ENCODE measurements around the gene GSK3A.

Gene GSK3A

GRCh38 chr19:42196011-42197001 lies 46.1 kb downstream of the GSK3A start:
- FAIRE-seq: no peak

DNA sequence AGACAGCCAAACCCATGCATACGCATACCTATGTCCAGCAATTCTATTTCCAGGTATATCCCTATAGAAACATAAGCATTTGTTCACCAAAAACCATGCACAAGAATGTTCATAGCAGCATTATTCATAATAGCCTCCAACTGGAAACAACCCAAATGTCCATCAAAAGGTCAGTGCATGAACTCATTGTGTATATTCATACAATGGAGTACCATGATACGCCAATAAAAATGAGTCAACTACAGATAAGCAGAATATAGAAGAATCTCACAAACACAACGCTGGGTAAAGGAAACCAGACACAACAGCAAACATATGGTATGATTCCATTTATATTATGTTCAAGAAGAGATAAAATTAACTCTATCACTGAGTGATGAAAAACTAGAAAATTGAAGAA lies 48.7 kb downstream of the GSK3A start:
- FAIRE-seq: no peak

DNA sequence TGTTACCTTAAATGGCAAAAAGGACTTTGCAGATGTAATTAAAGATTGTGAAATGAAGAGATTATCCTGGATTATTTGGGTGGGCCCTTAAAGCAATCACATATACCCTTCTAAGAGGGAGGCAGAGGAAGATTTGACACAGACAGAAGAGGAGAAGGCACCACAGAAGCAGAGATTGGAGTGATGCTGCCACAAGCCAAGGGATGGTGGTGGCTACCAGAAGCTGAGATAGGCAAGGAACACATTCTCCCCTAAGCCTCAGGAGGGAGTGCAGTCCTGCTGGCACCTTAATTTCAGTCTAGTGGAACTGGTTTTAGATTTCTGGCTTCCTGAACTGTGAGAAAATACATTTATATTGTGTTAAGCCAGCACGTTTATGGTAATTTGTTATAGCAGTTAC lies 49.1 kb downstream of the GSK3A start:
- FAIRE-seq: no peak

- no peak for FAIRE-seq
Observed at GRCh38 chr19:42191855-42192254, 50.5 kb downstream of the GSK3A start.

DNA sequence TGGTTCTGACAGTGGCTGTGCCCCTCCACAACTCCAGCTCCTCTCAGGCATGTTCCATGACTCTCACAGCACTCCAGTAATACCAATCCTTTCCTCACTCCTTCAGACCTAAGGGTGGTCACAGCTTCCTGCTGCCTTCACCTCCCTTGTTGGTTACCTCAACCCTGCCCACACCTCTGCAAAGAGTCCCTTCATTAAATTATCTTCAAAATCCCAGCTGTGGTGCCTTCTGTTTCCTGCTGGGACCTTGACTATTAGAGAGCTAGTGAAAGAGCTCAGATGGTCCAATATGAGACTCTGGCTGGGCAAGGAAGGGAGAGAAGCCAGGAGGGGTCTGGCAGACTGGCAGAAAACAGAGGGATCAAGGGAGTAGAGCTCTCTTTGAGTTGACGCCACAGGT lies 51.1 kb downstream of the GSK3A start:
- no peak for FAIRE-seq

- FAIRE-seq: no peak
Observed at GRCh38 chr19:42189133-42189532, 53.3 kb downstream of the GSK3A start.

GRCh38 chr19:42188665-42189064 lies 53.7 kb downstream of the GSK3A start:
- no peak for FAIRE-seq

DNA sequence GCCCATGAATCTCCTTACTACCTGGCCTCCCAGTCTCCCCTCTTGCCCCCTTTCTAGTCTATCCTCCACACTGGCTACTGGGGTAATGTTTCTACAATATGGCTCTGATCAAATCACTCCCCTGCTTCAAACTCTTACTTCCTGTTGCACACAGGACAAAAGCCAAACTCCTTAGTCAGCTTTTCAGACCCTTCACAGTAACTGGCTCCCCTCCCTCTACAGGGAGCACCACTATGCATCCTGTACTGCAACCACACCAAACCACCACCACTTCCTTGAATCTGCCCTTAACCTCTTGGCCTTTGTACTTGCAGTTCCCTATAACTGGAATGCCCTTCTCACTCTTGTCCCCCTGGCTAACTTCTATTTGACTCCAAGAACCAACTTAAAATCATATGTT lies 57.1 kb downstream of the GSK3A start:
- FAIRE-seq: no peak

- no peak for FAIRE-seq
Observed at GRCh38 chr19:42184401-42184861, 58.0 kb downstream of the GSK3A start.
